OCI-M1 (cell line): ENCODE measurements around the gene CACNG3.
A peak's percentile ranks its signal among the peaks of the same experiment; 100 is the strongest.
"Not testable (repeated sequence)": the region's sequence is repeated elsewhere in the genome, so short reads cannot be mapped to it uniquely, and the experiment has no call there.

Experiments used
- DNase-seq: peaks from one replicate; lab custom pipeline; 2025; lab: John Stamatoyannopoulos, UW

Gene CACNG3

DNA sequence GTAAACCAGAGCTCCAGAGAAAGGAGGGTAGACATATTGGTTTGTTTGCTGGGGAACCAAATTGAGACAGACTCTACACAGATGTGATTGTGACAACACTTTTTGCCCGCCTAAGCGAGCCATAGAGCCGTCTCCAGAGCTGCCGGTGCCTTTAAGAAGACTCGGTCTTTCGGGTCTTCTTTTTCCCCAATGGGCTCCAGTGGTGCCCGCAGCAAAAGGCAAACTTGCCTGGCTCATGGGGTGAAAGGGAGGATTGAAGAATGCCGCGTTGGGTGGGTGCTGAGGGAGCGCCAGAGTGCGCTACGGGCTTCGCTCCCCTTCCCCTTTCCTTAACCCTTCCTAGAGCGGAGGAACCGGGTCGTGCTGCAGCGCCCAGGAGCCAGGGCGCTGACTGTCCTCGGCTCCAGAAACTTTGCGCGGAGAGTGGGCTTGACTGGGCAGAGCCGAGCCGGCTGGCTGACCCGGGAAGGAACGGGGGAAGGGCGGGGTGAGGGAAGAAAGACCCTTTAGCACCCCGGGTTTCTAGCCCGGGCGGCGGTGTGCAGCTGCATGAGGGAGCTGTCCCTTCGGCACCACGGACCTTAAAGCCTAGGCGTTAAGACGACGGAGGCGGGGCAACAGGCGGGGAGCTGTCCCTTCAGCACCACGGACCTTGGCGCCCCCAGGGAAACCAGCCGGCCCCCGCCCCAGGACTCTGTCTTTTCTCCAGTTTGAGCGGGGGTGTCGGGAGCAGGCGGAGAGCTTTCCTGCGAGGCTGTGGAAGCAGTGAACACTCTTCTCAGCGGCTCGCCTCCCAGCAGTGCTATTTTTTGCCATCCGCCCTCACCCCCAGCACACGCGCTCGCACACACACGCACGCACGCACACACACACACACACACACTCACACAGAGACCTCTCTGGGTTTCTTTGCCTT lies at the start of gene CACNG3:
TSS of gene CACNG3 (plus strand) at position 880 of the 916 bp plus-strand sequence. CDS start 420 bp downstream, outside the sequence.
- peak; percentile 78 for DNase-seq

DNA sequence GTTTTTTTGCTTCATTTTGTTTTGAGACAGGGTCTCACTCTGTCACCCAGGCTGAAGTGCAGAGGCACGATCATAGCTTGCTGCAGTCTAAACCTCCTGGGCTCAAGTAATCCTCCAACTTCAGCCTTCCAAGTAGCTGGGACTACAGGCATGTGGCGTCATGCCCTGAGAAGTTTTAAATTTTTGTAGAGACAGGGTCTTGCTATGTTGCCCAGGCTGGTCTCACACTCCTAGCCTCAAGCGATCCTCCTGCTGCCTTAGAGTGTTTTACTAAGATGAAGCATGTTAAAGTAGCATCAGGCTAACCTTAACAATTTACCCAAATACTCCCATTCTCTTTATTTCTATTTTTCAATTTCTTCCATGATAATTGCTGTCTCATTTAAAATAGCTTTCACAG lies 49.2 kb upstream of the CACNG3 start:
- DNase-seq: no peak

DNA sequence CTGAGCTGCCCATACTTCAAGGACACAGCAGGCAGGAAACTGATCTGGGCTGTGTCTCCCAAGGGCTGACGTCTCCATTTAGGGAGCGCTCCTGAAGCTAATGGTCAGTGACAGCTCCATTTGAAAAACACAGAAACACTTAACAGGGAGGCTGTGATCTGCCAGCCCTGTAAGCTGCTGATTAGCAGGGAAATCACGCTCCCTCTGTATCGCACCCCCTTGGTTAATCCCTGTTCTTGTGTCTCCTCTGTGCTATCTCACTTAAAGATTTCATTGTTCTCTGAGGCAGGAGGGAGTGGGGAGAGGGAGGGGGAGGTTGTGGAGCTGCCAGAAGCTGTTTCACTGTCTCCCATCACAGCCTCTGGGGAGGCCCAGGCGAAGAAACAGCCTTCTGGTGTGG lies 47.4 kb upstream of the CACNG3 start:
- DNase-seq: no peak

DNA sequence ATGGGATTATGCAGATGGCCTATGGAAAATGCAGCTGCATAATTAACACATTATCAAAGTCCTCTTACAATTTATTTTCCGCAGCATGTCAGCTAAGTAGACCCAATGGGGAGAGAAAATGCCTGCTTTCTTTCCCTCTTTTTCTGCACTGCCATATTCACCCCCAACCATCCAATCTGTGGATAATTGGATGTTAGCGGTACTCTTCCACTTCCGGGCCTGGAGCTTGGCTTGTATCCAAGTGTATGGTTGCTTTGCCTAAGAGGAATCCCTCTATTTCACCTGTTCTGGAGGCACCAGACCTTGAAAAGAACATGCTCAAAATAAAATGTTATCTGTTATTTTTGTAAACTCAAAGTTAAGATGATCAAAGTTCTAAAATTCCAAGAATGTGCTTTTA lies 41.1 kb upstream of the CACNG3 start:
- no peak for DNase-seq

DNA sequence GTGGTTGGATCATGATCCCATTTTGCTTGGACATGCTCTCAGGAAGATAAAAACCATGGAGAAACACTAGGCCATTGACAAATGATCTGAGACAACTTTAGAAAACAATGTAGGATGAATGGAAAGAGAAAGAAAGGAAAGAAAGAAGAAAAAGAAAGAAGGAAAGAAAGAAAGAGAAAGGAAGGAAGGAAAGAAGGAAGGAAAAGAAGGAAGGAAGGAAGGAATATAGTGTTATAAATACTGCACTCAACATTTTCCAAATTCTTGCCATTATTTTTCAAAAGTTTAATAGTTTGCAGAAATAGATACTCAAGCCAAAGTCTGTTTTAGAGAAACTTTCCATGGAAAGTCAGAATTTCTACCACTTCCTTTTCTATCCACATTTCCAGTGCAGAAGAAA lies 39.2 kb upstream of the CACNG3 start:
- DNase-seq: no peak

DNA sequence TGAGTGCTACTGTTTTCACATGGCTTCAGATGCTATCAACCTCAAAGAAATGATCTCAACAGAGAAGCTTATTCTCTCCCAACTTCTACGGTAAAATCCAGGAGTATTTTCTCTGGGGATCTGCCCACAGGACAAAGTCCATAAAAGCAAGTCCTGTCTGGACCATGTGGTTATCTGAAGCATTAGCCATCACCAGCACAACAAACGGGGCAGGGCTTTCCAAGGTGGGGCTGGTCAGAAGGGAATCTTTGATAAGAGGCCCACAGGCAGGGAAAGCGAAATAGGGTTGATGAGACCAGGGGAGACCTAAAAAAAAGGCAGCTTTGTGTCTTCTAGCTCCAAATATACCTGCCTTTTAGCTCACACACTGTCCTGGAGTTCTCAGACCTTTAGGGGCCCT lies 38.7 kb upstream of the CACNG3 start:
- DNase-seq: no peak

DNA sequence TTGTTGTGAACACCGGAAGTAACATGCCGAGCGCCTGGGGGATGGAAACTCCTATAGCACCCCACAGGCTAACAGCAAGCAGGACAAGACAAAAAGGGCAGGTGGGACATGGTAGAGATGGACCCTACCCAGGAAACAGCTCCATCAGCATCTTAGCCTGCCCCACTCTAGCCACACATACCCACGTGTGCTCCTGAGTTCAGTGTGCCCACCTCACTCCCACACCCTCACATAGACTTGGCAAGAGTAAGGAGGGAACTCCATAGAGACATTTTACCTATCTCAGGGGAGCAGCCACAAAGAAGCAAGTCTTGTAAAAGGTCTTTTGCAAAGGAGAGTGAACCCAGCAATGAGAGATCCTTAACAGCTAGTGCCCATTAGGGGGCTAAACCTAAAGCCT lies 37.8 kb upstream of the CACNG3 start:
- no peak for DNase-seq

DNA sequence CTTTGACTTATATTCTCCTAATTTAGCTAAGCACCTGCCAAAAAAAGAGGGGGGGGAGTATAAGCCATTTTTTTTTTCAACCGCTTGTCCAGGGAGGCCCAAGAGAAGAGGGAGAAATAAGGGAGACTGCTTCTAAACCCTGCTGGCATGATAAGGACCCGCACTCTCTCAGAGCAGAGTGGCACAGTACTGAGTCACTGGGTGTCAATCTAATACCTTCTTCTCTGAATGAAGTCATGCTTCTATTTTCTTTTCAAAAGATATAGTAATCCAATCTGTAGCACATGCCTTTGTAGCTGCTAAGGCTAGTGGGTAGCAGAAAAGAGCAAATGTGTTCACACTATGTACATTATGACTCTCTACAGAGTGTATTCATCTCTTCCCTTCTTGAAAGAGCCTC lies 34.9 kb upstream of the CACNG3 start:
- no peak for DNase-seq

DNA sequence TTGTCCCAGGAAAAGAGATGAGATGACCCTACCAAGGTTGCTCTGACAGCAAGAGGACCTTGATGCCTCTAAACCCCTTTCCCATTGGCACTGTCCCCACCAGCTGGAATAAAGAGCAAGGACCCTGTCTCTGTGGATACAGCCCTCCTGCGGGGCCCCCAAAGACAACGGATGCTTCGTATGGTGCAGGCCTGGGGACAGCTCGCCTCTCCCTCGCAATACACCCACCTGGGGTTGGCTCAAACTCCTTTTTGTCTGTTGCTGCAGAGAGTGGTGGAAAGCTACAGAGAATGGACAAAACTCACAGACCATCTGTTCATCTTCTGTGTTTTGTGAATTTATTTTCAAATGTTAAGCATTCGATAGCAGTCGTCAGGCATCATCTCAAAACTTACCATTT lies 27.6 kb upstream of the CACNG3 start:
- no peak for DNase-seq

DNA sequence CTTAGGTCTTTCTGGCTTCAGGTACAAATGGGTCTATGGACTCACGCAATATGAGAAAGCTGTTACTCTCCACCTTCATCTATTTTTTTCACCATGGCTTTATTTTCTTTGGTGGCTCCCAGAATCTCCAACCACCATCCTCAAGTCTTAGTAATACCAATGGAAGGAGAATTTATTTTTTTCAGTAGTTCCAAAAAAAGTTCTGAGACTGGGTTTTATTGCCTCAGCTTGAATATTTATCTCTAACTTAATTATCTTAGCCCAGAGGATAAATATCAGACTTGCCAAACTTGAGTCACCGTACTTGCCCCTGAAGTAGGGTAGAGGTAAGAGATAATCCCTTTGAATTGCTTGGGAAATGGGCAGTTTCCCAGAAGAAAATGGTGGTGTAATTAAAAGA lies 23.2 kb upstream of the CACNG3 start:
- no peak for DNase-seq

DNA sequence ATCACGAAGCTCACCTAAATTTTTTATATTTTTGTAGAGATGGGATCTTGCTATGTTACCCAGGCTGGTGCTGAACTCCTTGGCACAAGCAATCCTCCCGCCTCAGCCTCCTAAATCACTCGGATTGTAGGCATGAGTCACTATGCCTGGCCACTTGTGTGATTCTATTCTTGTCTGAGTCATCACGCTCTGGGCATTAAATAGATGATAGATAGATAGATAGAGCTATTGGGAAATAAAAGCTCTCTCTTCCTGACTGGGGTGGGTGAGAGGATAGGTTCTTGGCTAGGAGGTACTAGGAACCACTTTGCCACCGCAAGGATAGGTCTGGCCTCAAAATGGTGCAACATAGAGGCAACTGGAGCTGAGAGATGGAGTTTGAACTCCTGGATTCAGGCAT lies 21.4 kb upstream of the CACNG3 start:
- no peak for DNase-seq

DNA sequence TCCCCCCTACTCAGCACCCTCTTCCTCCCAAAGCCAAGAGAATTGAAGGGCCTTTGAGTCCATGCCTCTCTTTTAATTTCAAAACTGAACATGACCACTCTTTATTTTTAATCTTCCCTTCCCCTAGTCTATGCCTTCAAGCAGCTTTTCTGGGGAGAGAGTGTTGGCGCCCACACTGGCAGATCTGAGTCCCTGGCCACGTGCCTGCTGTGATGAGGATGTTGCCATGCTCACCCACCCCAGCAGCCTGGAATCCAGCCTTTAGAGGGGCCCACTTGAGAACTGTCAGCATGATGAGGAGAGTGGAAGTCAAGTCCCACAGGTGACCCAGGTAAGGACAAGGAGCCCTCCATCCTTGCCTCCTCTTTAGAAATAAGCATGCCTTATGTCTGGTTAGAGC lies 20.3 kb upstream of the CACNG3 start:
- DNase-seq: no peak

DNA sequence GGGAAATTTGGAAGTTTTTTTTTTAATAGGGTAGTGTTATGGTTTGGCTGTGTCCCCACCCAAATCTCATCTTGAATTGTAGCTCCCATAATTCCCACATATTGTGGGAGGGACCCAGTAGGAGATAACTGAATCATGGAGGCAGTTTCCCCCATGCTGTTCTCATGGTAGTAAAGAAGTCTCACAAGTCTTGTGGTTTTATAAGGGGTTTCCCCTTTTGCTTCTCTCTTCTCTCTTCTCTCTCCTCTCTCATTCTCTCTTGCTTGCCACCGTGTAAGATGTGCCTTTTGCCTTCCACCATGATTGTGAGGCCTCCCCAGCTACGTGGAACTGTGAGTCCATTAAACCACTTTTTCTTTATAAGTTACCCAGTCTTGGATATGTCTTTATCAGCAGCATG lies 17.3 kb upstream of the CACNG3 start:
- not testable (repeated sequence) for DNase-seq

DNA sequence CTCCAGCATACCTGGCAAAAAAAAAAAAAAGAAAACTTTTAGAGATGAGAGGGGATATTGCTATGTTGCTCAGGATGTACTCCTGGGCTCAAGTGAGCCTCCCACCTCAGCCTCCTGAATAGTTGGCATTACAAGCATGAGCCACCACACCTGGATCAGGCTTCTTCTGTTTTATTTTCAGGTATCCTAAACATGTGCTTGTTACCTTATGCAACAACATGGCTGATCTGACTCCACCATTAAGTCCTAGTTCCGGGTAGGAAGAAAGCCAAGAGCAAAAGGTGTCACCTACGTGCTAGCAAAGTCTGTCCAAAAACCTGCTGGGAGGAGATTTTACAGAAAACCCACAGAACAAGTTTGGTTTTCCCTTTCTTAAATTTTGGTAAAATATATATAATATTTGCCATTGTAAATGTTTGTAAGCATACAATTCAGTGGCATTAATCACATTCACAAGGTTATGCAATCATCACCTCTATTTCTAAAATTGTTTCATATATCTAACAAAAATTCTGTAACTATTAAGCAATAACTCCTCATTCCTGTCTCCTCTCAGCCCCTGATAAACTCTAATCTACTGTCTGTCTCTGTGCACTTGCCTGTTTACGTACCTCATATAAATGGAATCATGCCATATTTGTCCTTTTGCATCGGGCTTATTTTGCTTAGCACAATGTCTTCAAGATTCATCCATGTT lies 9.1 kb upstream of the CACNG3 start:
- no peak for DNase-seq

DNA sequence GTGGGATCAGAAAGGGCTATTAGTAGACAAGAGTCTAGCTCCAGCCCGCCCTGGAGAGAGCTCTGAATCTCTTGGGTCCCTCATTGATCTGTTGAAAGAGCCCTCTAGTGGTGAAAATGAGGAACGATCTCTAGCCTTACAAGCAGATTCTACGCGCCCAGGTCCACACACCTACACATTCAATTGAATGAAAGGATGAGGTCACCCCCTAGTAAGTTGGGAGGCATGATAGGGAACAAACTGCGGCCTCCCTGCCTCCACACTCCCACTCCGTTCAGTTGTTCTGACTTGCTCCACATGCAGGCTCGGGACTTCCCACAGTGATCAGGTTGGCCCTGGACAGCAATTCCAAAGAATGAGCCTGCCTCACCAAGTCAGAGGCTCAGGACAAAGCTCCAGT lies 2.9 kb upstream of the CACNG3 start:
- DNase-seq: peak; percentile 60

DNA sequence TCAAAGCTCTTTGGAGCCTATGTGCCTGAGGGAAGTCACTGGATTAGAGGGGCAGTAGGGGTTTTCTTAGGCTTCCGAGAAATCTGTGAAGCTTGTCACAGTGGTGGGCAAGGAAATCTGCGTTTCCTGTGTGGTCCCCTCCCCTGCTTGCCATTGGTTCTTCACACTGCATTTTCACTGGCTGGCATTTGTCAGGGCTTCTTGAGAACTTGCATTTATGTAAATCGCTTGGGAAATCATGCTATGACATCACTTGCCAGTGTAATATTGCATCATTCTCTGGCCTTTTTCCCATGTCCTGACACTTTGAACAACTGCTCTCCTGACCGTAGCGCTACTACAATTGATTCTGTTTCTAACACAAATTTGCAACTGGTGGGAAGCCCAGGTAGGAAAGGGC lies 1.8 kb downstream of the CACNG3 start:
- peak; percentile 13 for DNase-seq

DNA sequence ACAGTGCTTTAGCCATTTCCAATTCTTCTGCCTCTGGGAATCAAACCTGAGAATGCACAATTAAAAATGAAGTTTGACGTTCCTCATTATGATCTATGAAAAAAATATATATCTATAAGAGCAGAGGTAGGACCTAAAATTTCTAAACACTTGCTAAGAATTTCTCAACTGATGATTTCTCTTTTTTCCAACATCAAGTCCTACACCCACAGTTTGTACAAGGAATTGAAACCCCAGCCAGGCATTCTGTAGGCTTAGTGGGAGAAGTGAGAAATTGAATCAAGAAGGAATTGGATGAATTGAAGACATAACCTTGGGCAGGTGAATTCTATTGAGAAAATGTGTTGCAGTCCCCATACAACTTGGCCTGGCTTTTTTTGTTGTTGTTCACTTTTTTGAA lies 2.7 kb downstream of the CACNG3 start:
- no peak for DNase-seq

DNA sequence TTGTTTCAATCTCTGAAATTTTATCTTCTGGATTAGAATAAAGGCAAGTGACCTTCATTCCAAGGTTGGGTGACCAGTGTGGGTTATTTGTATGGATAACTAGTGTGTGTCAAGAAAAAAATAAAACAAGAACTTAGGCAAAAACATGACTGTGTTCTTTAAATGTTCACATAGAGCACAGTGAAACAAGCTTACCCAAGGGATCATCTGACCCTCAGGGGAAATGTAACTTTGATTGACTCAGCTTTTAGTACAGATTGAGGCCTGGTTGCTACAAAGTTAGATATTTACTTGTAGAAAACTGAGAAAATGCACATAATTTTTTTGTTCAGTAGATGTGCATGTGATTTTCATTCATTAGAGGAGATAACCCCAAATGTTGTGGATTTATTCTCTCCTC lies 6.7 kb downstream of the CACNG3 start:
- DNase-seq: no peak

DNA sequence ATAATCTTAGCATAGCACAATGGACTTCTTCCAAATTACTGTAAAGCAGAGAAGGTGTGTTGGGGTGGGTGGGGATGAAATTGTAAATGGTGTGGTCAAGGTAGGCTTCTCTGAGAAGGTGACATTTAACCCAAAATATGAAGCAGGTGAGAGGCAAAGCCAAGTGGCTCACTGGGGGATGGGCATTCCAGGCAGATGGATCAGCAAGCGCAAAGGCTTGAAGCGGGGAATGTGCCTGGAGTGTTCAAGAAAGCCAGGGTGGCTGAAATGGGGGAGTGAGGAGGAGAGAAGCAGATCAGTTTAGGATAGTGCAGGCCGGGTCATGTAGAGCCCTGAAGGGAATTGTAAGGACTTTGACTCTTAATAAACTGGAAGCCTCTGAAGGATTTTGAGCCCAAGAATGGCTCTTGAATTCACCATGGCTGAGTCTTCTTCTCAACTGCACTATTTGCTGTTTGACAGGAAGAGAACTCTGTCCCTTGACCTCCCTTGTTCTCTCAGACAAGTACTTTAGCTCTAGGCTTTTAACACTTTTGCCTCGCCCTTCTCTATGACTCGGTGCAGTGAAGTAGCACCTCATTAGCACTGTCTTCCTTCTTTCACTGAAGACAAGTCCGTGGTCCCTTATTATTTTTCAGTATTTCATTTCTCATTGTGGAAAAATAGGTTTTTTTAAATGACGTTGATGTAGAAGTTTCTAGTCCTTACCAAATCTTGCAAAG lies 14.7 kb downstream of the CACNG3 start:
- DNase-seq: no peak

DNA sequence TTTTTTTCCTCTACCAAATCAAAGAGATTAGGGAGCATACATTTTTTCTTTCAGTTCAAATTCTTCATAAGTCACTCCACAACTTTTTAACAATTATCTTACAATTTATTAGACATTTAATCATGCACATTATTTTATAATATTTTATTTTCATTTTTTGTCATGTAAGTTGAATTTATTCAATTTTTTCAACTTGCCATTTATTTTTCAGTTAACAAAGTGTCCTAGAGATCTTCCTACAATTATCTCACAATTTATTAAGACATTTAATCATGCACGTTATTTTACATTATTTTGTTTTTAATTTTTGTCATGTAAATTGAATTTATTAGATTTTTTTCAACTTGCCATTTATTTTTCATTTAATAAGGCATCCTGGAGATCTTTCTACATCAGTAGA lies 16.2 kb downstream of the CACNG3 start:
- no peak for DNase-seq

DNA sequence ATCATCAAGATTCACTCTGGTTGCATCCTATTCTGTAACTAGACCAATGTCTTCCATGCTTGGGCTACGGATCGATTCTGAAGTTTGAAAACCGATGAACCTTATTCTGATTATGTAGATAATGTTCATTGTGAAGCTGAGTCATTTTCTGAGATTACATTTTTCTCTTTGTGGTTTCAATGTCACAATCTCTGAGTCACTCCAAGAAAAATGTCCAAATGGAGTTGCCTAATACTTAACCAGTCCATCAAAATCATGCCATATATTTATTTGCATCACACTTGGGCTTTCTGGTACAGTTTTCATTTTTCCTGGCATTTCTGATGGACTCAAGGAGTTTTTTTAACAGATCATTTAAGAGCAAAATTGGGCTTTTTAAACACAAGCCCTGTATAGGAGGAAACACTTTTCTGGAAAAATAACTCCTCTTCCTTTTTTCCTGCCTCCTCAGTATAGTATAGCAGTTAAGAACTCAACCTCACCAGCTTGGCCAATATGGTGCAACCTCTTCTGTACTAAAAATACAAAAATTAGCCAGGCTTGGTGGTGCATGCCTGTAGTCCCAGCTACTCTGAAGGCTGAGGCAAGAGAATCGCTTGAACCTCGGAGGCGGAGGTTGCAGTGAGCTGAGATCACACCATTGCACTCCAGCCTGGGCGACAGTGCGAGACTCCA lies 17.5 kb downstream of the CACNG3 start:
- DNase-seq: peak; percentile 14

DNA sequence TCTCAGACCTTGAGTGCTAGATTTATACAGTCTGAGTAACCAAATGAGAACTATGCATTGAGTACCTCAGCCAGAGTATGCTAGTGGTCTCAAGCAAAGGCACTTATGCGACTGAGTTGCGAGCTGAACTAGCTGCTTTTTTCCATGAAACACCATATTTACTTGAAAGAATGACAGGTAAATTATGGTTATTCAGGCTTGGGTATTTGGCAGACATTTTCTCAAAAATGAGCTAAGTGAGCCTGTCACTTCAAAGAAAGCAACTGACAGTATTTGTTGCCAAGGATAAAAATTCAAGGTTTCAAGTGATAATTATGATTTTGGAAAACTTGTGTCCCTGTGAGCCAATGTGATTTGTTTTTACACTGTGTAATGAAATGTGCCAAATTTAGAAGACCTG lies 19.3 kb downstream of the CACNG3 start:
- DNase-seq: no peak
